HepG2 (cell line): ENCODE results near the gene ZNF90. TPM values are rescaled to one million over a fixed set of nuclear protein-coding genes. Genes with fewer than 3 reads are reported as not detected.

Experiments used
- AGO2 ChIP-seq: fragments of 200-400 bp; formaldehyde crosslinking; optimal IDR thresholded peaks from 2 replicates; pipeline ENCODE3; 2017; ENCODE audit warnings: mild to moderate bottlenecking, low read depth, low read length, moderate library complexity
- ASH2L ChIP-seq: fragments of 300-600, 200-600 bp; sonication (generic); IDR thresholded peaks from 2 replicates; pipeline ENCODE4 v1.7.0; 2017; ENCODE audit warnings: low read depth, mild to moderate bottlenecking, moderate library complexity, mixed read lengths, low read length; ENCODE audit not compliant: insufficient read length
- CREM ChIP-seq, 2 experiments: sonication (generic) in 1 of 2; formaldehyde crosslinking in 1 of 2; IDR thresholded peaks; 2 replicates each; pipeline versions ENCODE4 v1.4.0 to v1.6.1; 2016 to 2020; ENCODE audit warnings: antibody characterized with exemption in 1 of 2, mild to moderate bottlenecking in 1 of 2, missing genetic modification reagents in 1 of 2
- HES4 ChIP-seq: sonication (generic); formaldehyde crosslinking; IDR thresholded peaks from 2 replicates; pipeline ENCODE4 v1.9.0; 2021; ENCODE audit warnings: mild to moderate bottlenecking, missing genetic modification reagents, borderline replicate concordance
- HNF1A ChIP-seq, 2 experiments: sonication (generic) in 1 of 2; formaldehyde crosslinking in 1 of 2; IDR thresholded peaks; 2 replicates each; pipeline versions ENCODE4 v1.4.0 to v1.6.1; 2016 to 2020; ENCODE audit warnings: borderline replicate concordance in 1 of 2, low read depth in 1 of 2, mild to moderate bottlenecking in 1 of 2, missing genetic modification reagents in 1 of 2
- HOMEZ ChIP-seq: IDR thresholded peaks from 2 replicates; pipeline ENCODE4 v1.6.1; 2016; ENCODE audit warnings: low read depth
- HOXA3 ChIP-seq: sonication (generic); formaldehyde crosslinking; IDR thresholded peaks from 2 replicates; pipeline ENCODE4 v1.5.0; 2020; ENCODE audit warnings: missing genetic modification reagents
- IRF2 ChIP-seq: IDR thresholded peaks from 2 replicates; pipeline ENCODE4 v1.6.1; 2018; ENCODE audit warnings: missing genetic modification reagents, missing compliant biosample characterization
- KDM2A ChIP-seq: sonication (generic); formaldehyde crosslinking; IDR thresholded peaks from 2 replicates; pipeline ENCODE4 v1.4.0; 2020; ENCODE audit warnings: low read depth, missing genetic modification reagents, borderline replicate concordance
- NR2F6 ChIP-seq, 2 experiments: IDR thresholded peaks; 2 replicates each; pipeline ENCODE4 v1.6.1; 2016; ENCODE audit warnings: antibody characterized with exemption in 1 of 2, mild to moderate bottlenecking in 1 of 2
- PHF21A ChIP-seq: sonication (generic); formaldehyde crosslinking; IDR thresholded peaks from 2 replicates; pipeline ENCODE4 v1.5.0; 2020; ENCODE audit warnings: mild to moderate bottlenecking, missing genetic modification reagents
- RORA ChIP-seq: sonication (generic); formaldehyde crosslinking; IDR thresholded peaks from 2 replicates; pipeline ENCODE4 v1.5.0; 2020; ENCODE audit warnings: mild to moderate bottlenecking, missing genetic modification reagents, moderate library complexity
- SALL1 ChIP-seq: sonication (generic); formaldehyde crosslinking; IDR thresholded peaks from 2 replicates; pipeline ENCODE4 v1.8.0; 2022; ENCODE audit warnings: mild to moderate bottlenecking, missing genetic modification reagents
- SAP130 ChIP-seq: IDR thresholded peaks from 2 replicates; pipeline ENCODE4 v1.6.1; 2016; ENCODE audit warnings: low read depth
- SNRNP70 ChIP-seq: fragments of 200-400 bp; formaldehyde crosslinking; IDR thresholded peaks from 2 replicates; pipeline ENCODE4 v1.6.1; 2017; ENCODE audit warnings: mild to moderate bottlenecking, low read depth, low read length, moderate library complexity
- TFAP4 ChIP-seq: sonication (generic); IDR thresholded peaks from 2 replicates; pipeline ENCODE4 v1.6.1; 2016; ENCODE audit warnings: low read depth, borderline replicate concordance
- ZNF136 ChIP-seq: sonication (generic); formaldehyde crosslinking; IDR thresholded peaks from 2 replicates; pipeline ENCODE4 v1.8.1; 2022; ENCODE audit warnings: low read depth, mild to moderate bottlenecking, moderate library complexity, missing genetic modification reagents
- ZNF207 ChIP-seq: fragments of 450-650 bp; IDR thresholded peaks from 2 replicates; pipeline ENCODE4 v1.6.1; 2016; ENCODE audit warnings: antibody characterized with exemption, borderline replicate concordance
- ZNF775 ChIP-seq: sonication (generic); formaldehyde crosslinking; IDR thresholded peaks from 2 replicates; pipeline ENCODE4 v1.4.0; 2020; ENCODE audit warnings: missing genetic modification reagents, mild to moderate bottlenecking, moderate library complexity, borderline replicate concordance
- ZNF816 ChIP-seq: sonication (generic); formaldehyde crosslinking; IDR thresholded peaks from 2 replicates; pipeline ENCODE4 v1.8.0; 2022; ENCODE audit warnings: missing genetic modification reagents, mild to moderate bottlenecking, borderline replicate concordance
- ZSCAN5A ChIP-seq: sonication (generic); formaldehyde crosslinking; IDR thresholded peaks from 2 replicates; pipeline ENCODE4 v1.8.0; 2022; ENCODE audit warnings: mild to moderate bottlenecking, missing genetic modification reagents, borderline replicate concordance
- polyA plus RNA-seq, 8 experiments: library from polyadenylated mRNA; depleted of rRNA in 3 of 8; stranded (reverse) in 7 of 8; unstranded in 1 of 8; fragments of >200 nt; fragmentation: Illumina TruSeq in 4 of 8; extraction: Trizol in 4 of 8; gene quantifications; 2 replicates each; pipeline versions ENCODE4 v1.2.1 to v1.2.3, GENCODE V29; 2011 to 2016; ENCODE audit warnings: low read depth in 4 of 8, missing spikeins in 1 of 8, mixed read lengths in 1 of 8; ENCODE audit not compliant: insufficient read depth in 1 of 8
- total RNA-seq, 5 experiments: library from RNA; depleted of rRNA; stranded (reverse); fragments of >200 nt; fragmentation: Illumina TruSeq; extraction: Trizol; gene quantifications; 2 replicates each; pipeline ENCODE4 v1.2.3, GENCODE V29; 2016; ENCODE audit warnings: low read depth in 1 of 5

The ZNF90 gene
- total and polyA plus RNA-seq, 2 of the 13 experiments (the other 11 are each of a cell fraction or from before 2014, with no cell fraction given), result 2.1 to 3.8 TPM

- TF ChIP-seq HNF1A (IDR thresholded peaks at IDR 0.05; ENCODE audit: low read depth) (no peak), HNF1A (CRISPR knock-in tag; IDR thresholded peaks at IDR 0.05; ENCODE audit: borderline replicate concordance) (no peak), KDM2A (CRISPR knock-in tag) (peak; percentile 44; the same call in 1 of the 2 replicates), SAP130 (CRISPR knock-in tag) (peak; percentile 87), ZNF136 (no peak), ZNF207 (no peak), ZNF775 (CRISPR knock-in tag) (no peak), IRF2 (CRISPR knock-in tag) (0 out of 2 replicates have a peak, but pooled peaks have one; percentile 36), ZNF816 (CRISPR knock-in tag) (no peak), HOXA3 (CRISPR knock-in tag) (peak; percentile 44; the same call in 1 of the 2 replicates), NR2F6 (IDR thresholded peaks at IDR 0.05) (no peak), NR2F6 (CRISPR knock-in tag; IDR thresholded peaks at IDR 0.05) (no peak), HOMEZ (CRISPR knock-in tag) (peak; percentile 44; the same call in 1 of the 2 replicates), AGO2 (no peak), SALL1 (CRISPR knock-in tag) (peak; percentile 41; the same call in 1 of the 2 replicates), HES4 (CRISPR knock-in tag) (0 out of 2 replicates have a peak, but pooled peaks have one; percentile 42), ASH2L (peak; percentile 68), ZSCAN5A (no peak), PHF21A (no peak; the same call in 1 of the 2 replicates), TFAP4 (peak; percentile 73; the same call in 1 of the 2 replicates), RORA (no peak), SNRNP70 (no peak), CREM (IDR thresholded peaks at IDR 0.05) (peak; percentile 29), CREM (CRISPR knock-in tag; IDR thresholded peaks at IDR 0.05) (no peak)
Observed at GRCh38 chr19:20039203-20039723, 38.5 kb upstream of the ZNF90 start, which contains the start of gene ZNF682 (continued).
